Measurements from ENCODE around the gene RNASEL. TPM values are rescaled to one million over a fixed set of nuclear protein-coding genes. Genes with fewer than 3 reads are reported as not detected.
A peak's percentile ranks its signal among the peaks of the same experiment; 100 is the strongest.

RNASEL gene
- total RNA-seq, 1 donor from 2014 or later = 6.2 TPM

DNA sequence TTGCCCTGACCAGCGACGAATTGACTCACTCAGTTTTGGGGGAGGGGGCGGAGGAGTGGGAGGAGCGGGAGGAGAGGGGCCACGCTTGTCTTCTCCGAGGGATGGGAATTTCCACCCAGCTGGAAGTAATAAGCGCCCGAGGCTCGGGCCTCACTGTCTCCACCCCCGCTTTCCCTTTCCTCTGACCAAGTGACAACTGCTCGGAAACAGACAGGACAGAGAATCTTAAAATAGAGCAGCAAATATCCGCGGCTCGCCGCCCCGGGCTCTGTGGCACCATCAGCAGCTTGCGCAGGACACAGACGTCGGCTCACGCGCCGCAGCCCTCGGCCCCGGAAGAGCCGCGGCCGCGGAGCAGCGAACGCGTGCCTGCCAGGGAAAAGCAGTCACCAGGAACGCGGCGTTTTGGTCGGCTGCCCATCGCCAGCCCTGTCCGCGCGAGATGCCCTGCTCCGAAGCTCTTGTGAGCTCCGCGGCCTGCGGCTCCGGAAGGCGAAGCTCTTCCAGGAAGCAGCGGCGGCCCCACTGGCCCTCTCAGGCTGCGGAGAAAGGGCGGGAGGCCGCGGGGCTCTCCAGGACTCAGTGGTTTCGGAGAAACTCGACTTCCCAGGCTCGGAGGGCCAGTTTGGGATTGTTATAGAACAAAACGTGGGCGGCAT is 25.9 kb upstream of the RNASEL start:
- Histone ChIP-seq H3K4me3 (peak overlapping the region; percentile 46), H3K36me3 (no peaks in the 10 kb centered on the region), H2AFZ (replicated peaks) (peak overlapping the region; percentile 16), H3K27ac (peak overlapping the region; percentile 85), H3K4me2 (peak overlapping the region; percentile 72), H3K4me1 (peaks cover 79% of the 10 kb centered on the region), H3K79me2 (ENCODE audit: low read depth) (no peaks in the 10 kb centered on the region), H4K20me1 (ENCODE audit: low read depth) (no peaks in the 10 kb centered on the region), H3K9ac (no peak overlapping the region), H3K27me3 (peaks cover 21% of the 10 kb centered on the region), H3K9me3 (ENCODE audit: low read depth) (no peaks in the 10 kb centered on the region), H3F3A (ENCODE audit: low read depth) (peaks cover 55% of the 10 kb centered on the region)
- Mint-ChIP-seq H3K4me3 (peak overlapping the region; percentile 84), H3K4me1 (peaks cover 82% of the 10 kb centered on the region), H3K9me3 (peaks cover 4% of the 10 kb centered on the region), H3K27ac (peak overlapping the region; percentile 75), H3K27me3 (ENCODE audit: insufficient read depth, low read depth) (peaks cover 25% of the 10 kb centered on the region), H3K36me3 (no peaks in the 10 kb centered on the region)
- DNase-seq (ENCODE audit: low spot score) = peak; percentile 84
- no peak for TF ChIP-seq EZH2phosphoT487 (IDR thresholded peaks at IDR 0.05)
- peak; percentile 44 for TF ChIP-seq EZH2 (IDR thresholded peaks at IDR 0.05)

DNA sequence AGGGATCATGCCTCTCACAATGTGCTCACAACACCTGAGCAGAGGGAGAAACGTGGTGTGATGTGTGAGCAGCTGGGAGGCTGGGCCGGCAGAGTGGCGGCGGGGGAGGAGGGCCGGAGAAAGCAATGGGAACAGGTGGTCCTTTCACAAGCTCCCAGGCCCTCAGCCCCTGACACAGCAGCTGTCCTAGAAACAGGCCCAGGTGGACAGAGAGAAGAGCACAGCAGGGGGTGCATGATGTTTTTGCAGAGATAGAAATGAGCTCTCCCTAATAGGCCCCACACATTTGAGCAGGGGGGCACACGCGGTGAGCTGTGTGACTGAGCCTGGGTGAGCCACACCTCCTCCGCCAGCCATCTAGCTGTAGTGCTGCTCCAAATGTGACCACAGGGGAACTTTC is 22.7 kb upstream of the RNASEL start:
- H2AFZ ChIP-seq (replicated peaks) = no peak overlapping the region
- peaks cover 77% of the 10 kb centered on the region for H3K4me1 Mint-ChIP-seq
- H3K9me3 ChIP-seq (ENCODE audit: low read depth) = no peaks in the 10 kb centered on the region
- H3K9me3 Mint-ChIP-seq = no peaks in the 10 kb centered on the region
- no peak overlapping the region for H3K9ac ChIP-seq
- no peaks in the 10 kb centered on the region for H3K36me3 ChIP-seq
- no peak overlapping the region for H3K4me3 ChIP-seq
- peak overlapping the region; percentile 19 for H3K27ac ChIP-seq
- TF ChIP-seq EZH2phosphoT487 (IDR thresholded peaks at IDR 0.05) (no peak), EZH2 (IDR thresholded peaks at IDR 0.05) (no peak)
- TF ChIP-seq, protein P1, sequence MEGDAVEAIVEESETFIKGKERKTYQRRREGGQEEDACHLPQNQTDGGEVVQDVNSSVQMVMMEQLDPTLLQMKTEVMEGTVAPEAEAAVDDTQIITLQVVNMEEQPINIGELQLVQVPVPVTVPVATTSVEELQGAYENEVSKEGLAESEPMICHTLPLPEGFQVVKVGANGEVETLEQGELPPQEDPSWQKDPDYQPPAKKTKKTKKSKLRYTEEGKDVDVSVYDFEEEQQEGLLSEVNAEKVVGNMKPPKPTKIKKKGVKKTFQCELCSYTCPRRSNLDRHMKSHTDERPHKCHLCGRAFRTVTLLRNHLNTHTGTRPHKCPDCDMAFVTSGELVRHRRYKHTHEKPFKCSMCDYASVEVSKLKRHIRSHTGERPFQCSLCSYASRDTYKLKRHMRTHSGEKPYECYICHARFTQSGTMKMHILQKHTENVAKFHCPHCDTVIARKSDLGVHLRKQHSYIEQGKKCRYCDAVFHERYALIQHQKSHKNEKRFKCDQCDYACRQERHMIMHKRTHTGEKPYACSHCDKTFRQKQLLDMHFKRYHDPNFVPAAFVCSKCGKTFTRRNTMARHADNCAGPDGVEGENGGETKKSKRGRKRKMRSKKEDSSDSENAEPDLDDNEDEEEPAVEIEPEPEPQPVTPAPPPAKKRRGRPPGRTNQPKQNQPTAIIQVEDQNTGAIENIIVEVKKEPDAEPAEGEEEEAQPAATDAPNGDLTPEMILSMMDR (IDR thresholded peaks at IDR 0.05) = no peak
- peaks cover 23% of the 10 kb centered on the region for H3K27me3 Mint-ChIP-seq (ENCODE audit: insufficient read depth, low read depth)
- H3K27me3 ChIP-seq = peaks cover 22% of the 10 kb centered on the region
- DNase-seq (ENCODE audit: low spot score) = peak; percentile 76
- H4K20me1 ChIP-seq (ENCODE audit: low read depth) = no peaks in the 10 kb centered on the region
- no peaks in the 10 kb centered on the region for H3K36me3 Mint-ChIP-seq
- H3K79me2 ChIP-seq (ENCODE audit: low read depth) = no peaks in the 10 kb centered on the region
- H3F3A ChIP-seq (ENCODE audit: low read depth) = peaks cover 52% of the 10 kb centered on the region
- no peak overlapping the region for H3K4me3 Mint-ChIP-seq
- peak overlapping the region; percentile 27 for H3K4me2 ChIP-seq
- H3K27ac Mint-ChIP-seq = no peak overlapping the region
- H3K4me1 ChIP-seq = peaks cover 65% of the 10 kb centered on the region

GRCh38 chr1:182611326-182611725 is 22.3 kb upstream of the RNASEL start:
- Histone ChIP-seq H3K79me2 (ENCODE audit: low read depth) (no peaks in the 10 kb centered on the region), H3F3A (ENCODE audit: low read depth) (peaks cover 47% of the 10 kb centered on the region), H3K4me1 (peaks cover 63% of the 10 kb centered on the region), H3K27ac (peak overlapping the region; percentile 19), H2AFZ (replicated peaks) (no peak overlapping the region), H3K4me2 (peak overlapping the region; percentile 27), H3K9me3 (ENCODE audit: low read depth) (no peaks in the 10 kb centered on the region), H4K20me1 (ENCODE audit: low read depth) (no peaks in the 10 kb centered on the region), H3K4me3 (no peak overlapping the region), H3K27me3 (peaks cover 21% of the 10 kb centered on the region), H3K36me3 (no peaks in the 10 kb centered on the region), H3K9ac (no peak overlapping the region)
- peak overlapping the region; percentile 37 for H3K27ac Mint-ChIP-seq
- no peaks in the 10 kb centered on the region for H3K36me3 Mint-ChIP-seq
- no peak for TF ChIP-seq EZH2 (IDR thresholded peaks at IDR 0.05)
- TF ChIP-seq, protein P1 (IDR thresholded peaks at IDR 0.05) = no peak
- no peak for TF ChIP-seq EZH2phosphoT487 (IDR thresholded peaks at IDR 0.05)
- H3K4me1 Mint-ChIP-seq = peaks cover 77% of the 10 kb centered on the region
- DNase-seq (ENCODE audit: low spot score) = no peak
- no peaks in the 10 kb centered on the region for H3K9me3 Mint-ChIP-seq
- H3K27me3 Mint-ChIP-seq (ENCODE audit: insufficient read depth, low read depth) = peaks cover 25% of the 10 kb centered on the region
- no peak overlapping the region for H3K4me3 Mint-ChIP-seq

DNA sequence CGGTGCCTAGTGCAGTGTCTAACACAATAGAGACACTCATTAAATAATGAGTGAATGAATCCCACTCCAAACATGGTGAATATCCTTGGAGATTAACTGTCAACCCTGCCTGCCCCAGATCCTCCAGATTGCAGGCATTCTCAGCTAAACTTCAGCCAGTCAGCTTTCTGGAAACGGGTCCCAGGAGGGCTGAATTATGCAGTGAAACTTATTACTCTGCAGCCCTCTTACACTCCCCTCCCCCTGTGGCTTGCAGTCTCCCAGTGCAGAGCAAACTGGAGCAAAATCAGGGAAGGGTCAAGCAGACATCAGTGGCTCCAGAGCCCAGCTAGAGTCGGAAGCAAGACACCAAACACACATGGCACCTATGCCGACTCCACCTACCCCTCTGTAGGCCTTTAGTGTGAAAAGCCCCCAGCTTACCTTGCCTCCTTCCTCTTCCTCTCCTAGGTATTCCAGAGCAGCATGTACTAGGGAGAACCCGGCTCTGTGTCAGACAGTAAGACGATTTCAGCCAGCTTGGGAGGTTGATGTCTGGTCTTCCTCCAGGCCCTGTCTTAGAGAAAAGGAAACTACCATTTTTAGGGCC is 21.6 kb upstream of the RNASEL start:
- Histone ChIP-seq H3K4me1 (peaks cover 57% of the 10 kb centered on the region), H2AFZ (replicated peaks) (no peak overlapping the region), H3K4me2 (peak overlapping the region; percentile 27), H3K4me3 (no peak overlapping the region), H3F3A (ENCODE audit: low read depth) (peaks cover 41% of the 10 kb centered on the region), H3K36me3 (no peaks in the 10 kb centered on the region), H3K9ac (no peak overlapping the region), H3K79me2 (ENCODE audit: low read depth) (no peaks in the 10 kb centered on the region), H3K9me3 (ENCODE audit: low read depth) (no peaks in the 10 kb centered on the region), H3K27ac (no peak overlapping the region), H3K27me3 (peaks cover 25% of the 10 kb centered on the region), H4K20me1 (ENCODE audit: low read depth) (no peaks in the 10 kb centered on the region)
- Mint-ChIP-seq H3K27me3 (ENCODE audit: insufficient read depth, low read depth) (peaks cover 24% of the 10 kb centered on the region), H3K4me3 (peak overlapping the region; percentile 4), H3K9me3 (no peaks in the 10 kb centered on the region), H3K4me1 (peaks cover 75% of the 10 kb centered on the region), H3K27ac (peak overlapping the region; percentile 37), H3K36me3 (no peaks in the 10 kb centered on the region)
- no peak for DNase-seq (ENCODE audit: low spot score)
- TF ChIP-seq, protein P1 (IDR thresholded peaks at IDR 0.05) = no peak
- no peak for TF ChIP-seq EZH2 (IDR thresholded peaks at IDR 0.05)
- TF ChIP-seq EZH2phosphoT487 (IDR thresholded peaks at IDR 0.05) = no peak

All from neural progenitor cell (in vitro differentiated cells).